Esophagus squamous epithelium (tissue), 4 donors: ENCODE results near the gene TFG.

Experiments
- POLR2A ChIP-seq, 4 donors: fragments of 450-650 bp; IDR thresholded peaks; one replicate each; pipeline ENCODE4 v1.6.1; 2017; ENCODE audit warnings: antibody characterized with exemption in 4 of 4, mild to moderate bottlenecking in 4 of 4, moderate library complexity in 3 of 4
- TF ChIP-seq, protein P1 (sequence below), 6 experiments: fragments of 450-650 bp in 4 of 6; fragments of 200-600 bp in 2 of 6; sonication (generic) in 2 of 6; IDR thresholded peaks; one replicate each; pipeline ENCODE4 v1.5.1; 2016 to 2019; ENCODE audit warnings: antibody characterized with exemption in 6 of 6, mild to moderate bottlenecking in 4 of 6, moderate library complexity in 4 of 6

DNA sequence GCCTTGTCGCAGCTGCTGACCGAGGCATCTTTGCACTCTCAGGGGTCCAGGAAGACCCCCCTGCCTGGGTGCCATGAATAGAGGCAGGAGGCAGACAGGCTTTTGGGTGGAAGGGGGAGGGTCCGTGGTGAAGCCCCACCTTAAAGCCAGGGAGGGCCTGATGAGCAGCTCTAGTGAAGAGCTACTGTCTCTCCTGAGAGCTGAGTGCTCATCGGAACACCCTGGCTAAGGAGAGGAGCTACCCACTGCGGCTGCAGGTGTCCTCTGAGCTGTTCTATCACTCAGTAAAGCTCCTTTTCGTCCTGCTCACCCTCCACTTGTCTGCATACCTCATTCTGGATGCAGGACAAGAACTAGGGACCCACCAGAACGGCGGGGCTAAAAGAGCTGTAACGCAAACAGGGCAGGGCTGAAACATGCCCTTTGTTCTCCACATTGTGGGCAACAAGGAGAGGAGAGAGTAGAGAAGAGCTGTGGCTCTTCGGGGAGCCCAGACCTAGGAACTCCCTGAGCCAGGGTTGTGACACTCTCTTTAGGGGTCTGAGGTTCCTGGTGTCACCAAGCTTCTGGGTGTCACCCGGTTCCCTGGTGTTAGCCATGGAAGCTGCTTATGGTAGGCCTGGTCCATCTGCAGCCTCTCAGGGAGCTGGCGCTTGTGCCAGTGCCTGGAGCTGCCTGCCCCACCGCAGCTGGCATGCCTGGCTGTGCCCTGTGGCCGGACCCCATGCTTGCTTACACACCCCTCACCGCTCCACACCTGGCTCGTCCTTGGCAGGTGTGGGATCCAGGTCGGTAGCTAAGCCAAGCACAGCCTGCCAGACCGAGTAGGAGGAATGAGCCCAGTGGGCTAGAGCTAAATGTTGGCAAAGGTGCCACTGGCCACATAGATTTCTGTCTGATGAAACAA is 26.2 kb upstream of the TFG start:
- TF ChIP-seq, protein P1, sequence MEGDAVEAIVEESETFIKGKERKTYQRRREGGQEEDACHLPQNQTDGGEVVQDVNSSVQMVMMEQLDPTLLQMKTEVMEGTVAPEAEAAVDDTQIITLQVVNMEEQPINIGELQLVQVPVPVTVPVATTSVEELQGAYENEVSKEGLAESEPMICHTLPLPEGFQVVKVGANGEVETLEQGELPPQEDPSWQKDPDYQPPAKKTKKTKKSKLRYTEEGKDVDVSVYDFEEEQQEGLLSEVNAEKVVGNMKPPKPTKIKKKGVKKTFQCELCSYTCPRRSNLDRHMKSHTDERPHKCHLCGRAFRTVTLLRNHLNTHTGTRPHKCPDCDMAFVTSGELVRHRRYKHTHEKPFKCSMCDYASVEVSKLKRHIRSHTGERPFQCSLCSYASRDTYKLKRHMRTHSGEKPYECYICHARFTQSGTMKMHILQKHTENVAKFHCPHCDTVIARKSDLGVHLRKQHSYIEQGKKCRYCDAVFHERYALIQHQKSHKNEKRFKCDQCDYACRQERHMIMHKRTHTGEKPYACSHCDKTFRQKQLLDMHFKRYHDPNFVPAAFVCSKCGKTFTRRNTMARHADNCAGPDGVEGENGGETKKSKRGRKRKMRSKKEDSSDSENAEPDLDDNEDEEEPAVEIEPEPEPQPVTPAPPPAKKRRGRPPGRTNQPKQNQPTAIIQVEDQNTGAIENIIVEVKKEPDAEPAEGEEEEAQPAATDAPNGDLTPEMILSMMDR (IDR thresholded peaks at IDR 0.05): no peak
- TF ChIP-seq POLR2A (IDR thresholded peaks at IDR 0.05): no peak
